Measurements from ENCODE around the gene RHOB. TPM values are rescaled to one million over a fixed set of nuclear protein-coding genes. Genes with fewer than 3 reads are reported as not detected.

RHOB gene
- total RNA-seq, 2 experiments from 2014 or later: 25.9 to 26.6 TPM

DNA sequence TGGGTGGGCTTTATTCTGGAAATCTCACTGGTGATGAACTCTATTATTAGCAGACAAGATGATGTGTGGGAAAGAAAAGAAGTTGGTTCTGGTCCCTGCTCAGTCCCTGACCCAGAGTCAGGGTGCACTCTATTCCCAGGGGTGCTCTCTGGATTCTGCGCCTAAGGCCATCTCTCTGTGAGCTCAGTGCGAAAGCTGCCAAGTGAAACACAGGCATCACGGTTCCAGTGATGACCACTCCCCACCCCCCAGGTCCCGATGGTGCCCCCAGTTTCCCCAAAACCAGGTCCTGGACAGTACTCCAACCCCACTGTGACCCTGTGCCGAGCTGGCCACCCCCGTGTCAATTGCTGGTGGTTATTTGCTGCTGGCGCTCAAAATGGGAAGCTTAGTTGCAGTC, 30.1 kb downstream of the RHOB start:
- H3K36me3 Mint-ChIP-seq (ENCODE audit: low read depth): no peaks in the 10 kb centered on the region
- no peak for DNase-seq
- ATAC-seq (ENCODE audit: poor library complexity): no peak
- Histone ChIP-seq H3K36me3 (ENCODE audit: insufficient read depth, low read length) (no peaks in the 10 kb centered on the region), H3K27ac (ENCODE audit: low read depth in 1 of 2, low read length in 2 of 2) (no peak overlapping the region), H3K27me3 (ENCODE audit: control insufficient read depth in 1 of 2, insufficient read depth in 2 of 2, low read length in 2 of 2) (no peaks in the 10 kb centered on the region), H3K9me3 (ENCODE audit: control insufficient read depth in 1 of 2, insufficient read depth in 1 of 2, low read length in 2 of 2) (no peaks in the 10 kb centered on the region), H3K4me3 (ENCODE audit: low read length) (no peak overlapping the region), H3K4me1 (ENCODE audit: insufficient read depth, low read length) (no peaks in the 10 kb centered on the region)
- H3K27me3 Mint-ChIP-seq: peaks cover 6% of the 10 kb centered on the region
- intact Hi-C loops (cut with DNase I, micrococcal nuclease): no loop called here
- TF ChIP-seq, protein P1, sequence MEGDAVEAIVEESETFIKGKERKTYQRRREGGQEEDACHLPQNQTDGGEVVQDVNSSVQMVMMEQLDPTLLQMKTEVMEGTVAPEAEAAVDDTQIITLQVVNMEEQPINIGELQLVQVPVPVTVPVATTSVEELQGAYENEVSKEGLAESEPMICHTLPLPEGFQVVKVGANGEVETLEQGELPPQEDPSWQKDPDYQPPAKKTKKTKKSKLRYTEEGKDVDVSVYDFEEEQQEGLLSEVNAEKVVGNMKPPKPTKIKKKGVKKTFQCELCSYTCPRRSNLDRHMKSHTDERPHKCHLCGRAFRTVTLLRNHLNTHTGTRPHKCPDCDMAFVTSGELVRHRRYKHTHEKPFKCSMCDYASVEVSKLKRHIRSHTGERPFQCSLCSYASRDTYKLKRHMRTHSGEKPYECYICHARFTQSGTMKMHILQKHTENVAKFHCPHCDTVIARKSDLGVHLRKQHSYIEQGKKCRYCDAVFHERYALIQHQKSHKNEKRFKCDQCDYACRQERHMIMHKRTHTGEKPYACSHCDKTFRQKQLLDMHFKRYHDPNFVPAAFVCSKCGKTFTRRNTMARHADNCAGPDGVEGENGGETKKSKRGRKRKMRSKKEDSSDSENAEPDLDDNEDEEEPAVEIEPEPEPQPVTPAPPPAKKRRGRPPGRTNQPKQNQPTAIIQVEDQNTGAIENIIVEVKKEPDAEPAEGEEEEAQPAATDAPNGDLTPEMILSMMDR (IDR thresholded peaks at IDR 0.05): no peak
- no peak overlapping the region for H3K4me3 Mint-ChIP-seq
- H3K4me1 Mint-ChIP-seq (ENCODE audit: low read depth): no peaks in the 10 kb centered on the region
- no peak overlapping the region for H3K27ac Mint-ChIP-seq
- H3K9me3 Mint-ChIP-seq: no peaks in the 10 kb centered on the region
- POLR2A ChIA-PET: no interaction called here
- CTCF ChIA-PET: no interaction called here

DNA sequence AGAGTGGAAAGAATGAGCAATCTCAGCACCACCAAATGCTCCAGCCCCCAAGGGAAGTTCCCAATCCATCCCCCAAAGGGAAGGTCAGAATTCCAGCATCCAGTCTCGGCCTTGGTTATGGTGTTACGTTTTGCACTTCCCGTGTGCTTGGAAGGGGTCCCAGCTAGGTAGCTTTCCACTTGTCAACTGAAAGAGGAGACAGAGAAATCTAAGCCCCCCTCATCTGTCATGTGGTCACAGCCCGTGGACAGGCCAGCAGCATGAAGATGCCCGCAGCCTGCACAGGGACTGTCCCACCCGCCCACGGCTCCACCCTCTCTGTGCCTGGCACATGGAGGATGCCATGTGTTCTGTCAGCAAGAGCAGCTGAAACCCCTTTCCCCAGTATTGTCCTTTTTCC, 32.1 kb downstream of the RHOB start:
- DNase-seq (no peak), ATAC-seq (ENCODE audit: poor library complexity) (no peak)
- Mint-ChIP-seq H3K4me3 (no peak overlapping the region), H3K27ac (no peak overlapping the region), H3K9me3 (no peaks in the 10 kb centered on the region), H3K27me3 (peaks cover 9% of the 10 kb centered on the region), H3K4me1 (ENCODE audit: low read depth) (no peaks in the 10 kb centered on the region), H3K36me3 (ENCODE audit: low read depth) (no peaks in the 10 kb centered on the region)
- H3K4me1 ChIP-seq (ENCODE audit: insufficient read depth, low read length): no peaks in the 10 kb centered on the region
- POLR2A ChIA-PET: no interaction called here
- H3K9me3 ChIP-seq (ENCODE audit: control insufficient read depth in 1 of 2, insufficient read depth in 1 of 2, low read length in 2 of 2): no peaks in the 10 kb centered on the region
- H3K36me3 ChIP-seq (ENCODE audit: insufficient read depth, low read length): no peaks in the 10 kb centered on the region
- intact Hi-C loops (cut with DNase I, micrococcal nuclease): no loop called here
- no peaks in the 10 kb centered on the region for H3K27me3 ChIP-seq (ENCODE audit: control insufficient read depth in 1 of 2, insufficient read depth in 2 of 2, low read length in 2 of 2)
- H3K27ac ChIP-seq (ENCODE audit: low read depth in 1 of 2, low read length in 2 of 2): no peak overlapping the region
- CTCF ChIA-PET: no interaction called here
- no peak overlapping the region for H3K4me3 ChIP-seq (ENCODE audit: low read length)
- TF ChIP-seq, protein P1 (IDR thresholded peaks at IDR 0.05): no peak

DNA sequence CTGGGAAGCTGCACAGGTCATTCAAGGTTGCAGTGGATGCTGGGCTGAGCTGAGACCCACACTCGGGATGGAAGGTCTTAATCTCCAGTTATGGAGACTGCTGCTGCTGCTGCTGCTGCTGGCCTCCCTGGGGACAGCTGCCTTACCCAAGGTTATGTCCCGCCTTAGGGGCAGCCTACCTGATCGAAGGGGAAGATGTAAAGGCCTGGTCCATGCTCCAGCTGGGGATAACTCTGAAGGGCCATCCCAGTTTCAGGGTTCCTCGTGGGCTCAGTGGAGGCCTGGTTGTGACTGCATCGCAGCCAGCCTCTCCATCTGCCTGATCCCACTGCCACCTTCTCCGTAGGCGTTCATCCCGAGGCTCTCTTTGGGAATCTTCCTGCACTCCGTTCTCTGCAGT, 33.0 kb downstream of the RHOB start:
- ChIA-PET POLR2A (no interaction called here), CTCF (no interaction called here)
- H3K9me3 ChIP-seq (ENCODE audit: control insufficient read depth in 1 of 2, insufficient read depth in 1 of 2, low read length in 2 of 2): no peaks in the 10 kb centered on the region
- H3K4me1 ChIP-seq (ENCODE audit: insufficient read depth, low read length): no peaks in the 10 kb centered on the region
- no peak for ATAC-seq (ENCODE audit: poor library complexity)
- H3K4me3 Mint-ChIP-seq: no peak overlapping the region
- H3K27ac Mint-ChIP-seq: no peak overlapping the region
- H3K9me3 Mint-ChIP-seq: no peaks in the 10 kb centered on the region
- no peak overlapping the region for H3K27ac ChIP-seq (ENCODE audit: low read depth in 1 of 2, low read length in 2 of 2)
- intact Hi-C loops (cut with DNase I, micrococcal nuclease): no loop called here
- no peaks in the 10 kb centered on the region for H3K4me1 Mint-ChIP-seq (ENCODE audit: low read depth)
- TF ChIP-seq, protein P1 (IDR thresholded peaks at IDR 0.05): no peak
- no peaks in the 10 kb centered on the region for H3K36me3 ChIP-seq (ENCODE audit: insufficient read depth, low read length)
- no peak for DNase-seq
- no peak overlapping the region for H3K4me3 ChIP-seq (ENCODE audit: low read length)
- H3K36me3 Mint-ChIP-seq (ENCODE audit: low read depth): no peaks in the 10 kb centered on the region
- H3K27me3 ChIP-seq (ENCODE audit: control insufficient read depth in 1 of 2, insufficient read depth in 2 of 2, low read length in 2 of 2): no peaks in the 10 kb centered on the region
- peaks cover 4% of the 10 kb centered on the region for H3K27me3 Mint-ChIP-seq
